WI38 (cell line): ENCODE measurements around the gene MRPL16.
"Not testable (repeated sequence)": the region's sequence is repeated elsewhere in the genome, so short reads cannot be mapped to it uniquely, and the experiment has no call there.

Source experiments
- H3K4me3 ChIP-seq: 2 replicates; pipeline ENCODE4 v1.5.1; 2011; ENCODE audit warnings: low read depth, mild to moderate bottlenecking, control low read depth, low read length
- CTCF ChIP-seq: IDR thresholded peaks from 2 replicates; pipeline ENCODE4 v1.5.1; 2012; ENCODE audit warnings: low read depth, mild to moderate bottlenecking, control low read depth, low read length

Gene MRPL16

GRCh38 chr11:59792507-59792906 is 18.1 kb downstream of the MRPL16 start:
- TF ChIP-seq CTCF: no peak

GRCh38 chr11:59791639-59792038 is 18.9 kb downstream of the MRPL16 start:
- H3K4me3 ChIP-seq: no peak overlapping the region
- TF ChIP-seq CTCF: no peak

More at GRCh38 chr11:59792507-59792906, 18.1 kb downstream of the MRPL16 start:
- H3K4me3 ChIP-seq: no peak overlapping the region

- no peak overlapping the region for H3K4me3 ChIP-seq
- no peak for TF ChIP-seq CTCF
Measured at GRCh38 chr11:59787816-59788215, 22.8 kb downstream of the MRPL16 start.

GRCh38 chr11:59787255-59787588 is 23.4 kb downstream of the MRPL16 start:
- H3K4me3 ChIP-seq: no peak overlapping the region

GRCh38 chr11:59785818-59786217 is 24.8 kb downstream of the MRPL16 start:
- TF ChIP-seq CTCF: no peak

More at GRCh38 chr11:59787255-59787588, 23.4 kb downstream of the MRPL16 start:
- no peak for TF ChIP-seq CTCF

GRCh38 chr11:59784441-59784840 is 26.1 kb downstream of the MRPL16 start:
- H3K4me3 ChIP-seq: not testable (repeated sequence)

More at GRCh38 chr11:59785818-59786217, 24.8 kb downstream of the MRPL16 start:
- H3K4me3 ChIP-seq: no peak overlapping the region

- no peak for TF ChIP-seq CTCF
- H3K4me3 ChIP-seq: no peak overlapping the region
Measured at GRCh38 chr11:59783632-59784090, 26.9 kb downstream of the MRPL16 start.

- TF ChIP-seq CTCF: no peak
Measured at GRCh38 chr11:59782080-59782479, 28.5 kb downstream of the MRPL16 start.

More at GRCh38 chr11:59782080-59782479, 28.5 kb downstream of the MRPL16 start:
- H3K4me3 ChIP-seq: no peak overlapping the region
